Measurements from ENCODE around the gene EMB.

The EMB gene

GRCh38 chr5:50352382-50352781 lies 88.7 kb downstream of the EMB start:
- DNase-seq (ENCODE audit: low read depth): no peak
- no peak overlapping the region for H3K4me3 ChIP-seq (ENCODE audit: low read depth, low read length)
- TF ChIP-seq, protein P1, sequence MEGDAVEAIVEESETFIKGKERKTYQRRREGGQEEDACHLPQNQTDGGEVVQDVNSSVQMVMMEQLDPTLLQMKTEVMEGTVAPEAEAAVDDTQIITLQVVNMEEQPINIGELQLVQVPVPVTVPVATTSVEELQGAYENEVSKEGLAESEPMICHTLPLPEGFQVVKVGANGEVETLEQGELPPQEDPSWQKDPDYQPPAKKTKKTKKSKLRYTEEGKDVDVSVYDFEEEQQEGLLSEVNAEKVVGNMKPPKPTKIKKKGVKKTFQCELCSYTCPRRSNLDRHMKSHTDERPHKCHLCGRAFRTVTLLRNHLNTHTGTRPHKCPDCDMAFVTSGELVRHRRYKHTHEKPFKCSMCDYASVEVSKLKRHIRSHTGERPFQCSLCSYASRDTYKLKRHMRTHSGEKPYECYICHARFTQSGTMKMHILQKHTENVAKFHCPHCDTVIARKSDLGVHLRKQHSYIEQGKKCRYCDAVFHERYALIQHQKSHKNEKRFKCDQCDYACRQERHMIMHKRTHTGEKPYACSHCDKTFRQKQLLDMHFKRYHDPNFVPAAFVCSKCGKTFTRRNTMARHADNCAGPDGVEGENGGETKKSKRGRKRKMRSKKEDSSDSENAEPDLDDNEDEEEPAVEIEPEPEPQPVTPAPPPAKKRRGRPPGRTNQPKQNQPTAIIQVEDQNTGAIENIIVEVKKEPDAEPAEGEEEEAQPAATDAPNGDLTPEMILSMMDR (IDR thresholded peaks at IDR 0.05; ENCODE audit: low read depth, low read length, missing control alignments): no peak
